HCT116 (cell line): ENCODE data around the gene ZBTB7C. TPM values are rescaled to one million over a fixed set of nuclear protein-coding genes. Genes with fewer than 3 reads are reported as not detected.
A peak's percentile ranks its signal among the peaks of the same experiment; 100 is the strongest.

Experiments used
- ATAC-seq: fragments of 200-7000 bp; cut with Tn5 transposase; 2 replicates; pipeline ENCODE4 v1.9.1; 2020; ENCODE audit warnings: mild to moderate bottlenecking, moderate library complexity
- BruUV-seq: library from RNA; stranded (reverse); fragments of 400-500 nt; replicated peaks from 2 replicates; lab custom pipeline; 2021; lab: Mats Ljungman, UMichigan
- CTCF ChIA-PET: fragments of 300-600 bp; sonication (Branson Sonifier 250); formaldehyde crosslinking; loops from one replicate; lab custom pipeline; 2021; ENCODE audit warnings: antibody characterized with exemption; lab: Charles Lee
- POLR2A ChIA-PET: fragments of 300-600, 350-600 bp; sonication (Branson Sonifier 250); formaldehyde crosslinking; loops from one replicate; lab custom pipeline; 2021; ENCODE audit warnings: antibody characterized with exemption; lab: Charles Lee
- RAD21 ChIA-PET, 2 experiments: fragments of 300-600 bp; sonication (Branson Sonifier 250); formaldehyde crosslinking; loops; one replicate each; lab custom pipeline; 2023; ENCODE audit warnings: low total read pairs in 2 of 2; ENCODE audit not compliant: uncharacterized antibody in 2 of 2, unreplicated experiment in 2 of 2, low non-redundant PET in 1 of 2; lab: Charles Lee
- DNase-seq: peaks from one replicate; pipeline ENCODE4 v3.0.0-alpha.2; 2010; ENCODE audit warnings: low read depth, low spot score
- H2AFZ ChIP-seq: fragments of 200-600 bp; shearing (Covaris generic), sonication (generic); 2 replicates; pipeline ENCODE4 v1.6.1; 2017; ENCODE audit warnings: low read depth, mixed run types, mixed read lengths, antibody characterized with exemption, low read length; ENCODE audit not compliant: poor library complexity, severe bottlenecking
- H3K27ac ChIP-seq: 2 replicates; pipeline ENCODE4 v1.5.1; 2012; ENCODE audit warnings: low read depth, low read length
- H3K27me3 ChIP-seq: fragments of 200-600 bp; sonication (generic); 2 replicates; pipeline ENCODE4 v1.6.1; 2016; ENCODE audit warnings: mixed run types, low read length, mixed read lengths; ENCODE audit not compliant: insufficient read depth
- H3K36me3 ChIP-seq, 2 experiments: fragments of 200-500 bp in 1 of 2; fragments of 200-600 bp in 1 of 2; sonication (Bioruptor generic) in 1 of 2; sonication (generic) in 1 of 2; 2 replicates each; pipeline versions ENCODE4 v1.5.1 to v1.6.1; 2014 to 2016; ENCODE audit warnings: low read length in 2 of 2, inconsistent platforms in 1 of 2, mixed read lengths in 1 of 2, mixed run types in 1 of 2; ENCODE audit not compliant: insufficient read depth in 2 of 2, control insufficient read depth in 1 of 2
- H3K4me1 ChIP-seq, 2 experiments: fragments of 200-600 bp in 1 of 2; sonication (generic) in 1 of 2; 2 replicates each; pipeline versions ENCODE4 v1.5.1 to v1.6.1; 2012 to 2017; ENCODE audit warnings: low read length in 2 of 2, inconsistent platforms in 1 of 2, mild to moderate bottlenecking in 1 of 2, mixed read lengths in 1 of 2, mixed run types in 1 of 2, moderate library complexity in 1 of 2; ENCODE audit not compliant: insufficient read depth in 2 of 2, control insufficient read depth in 1 of 2
- H3K4me2 ChIP-seq: fragments of 200-600 bp; sonication (generic); 2 replicates; pipeline ENCODE4 v1.6.1; 2017; ENCODE audit warnings: mixed run types, low read length, mixed read lengths
- H3K4me3 ChIP-seq, 2 experiments: fragments of 200-600 bp in 1 of 2; sonication (generic) in 1 of 2; replicated peaks in 1 of 2; 2 replicates each; pipeline ENCODE4 v1.5.1; 2011 to 2016; ENCODE audit warnings: low read length in 2 of 2, control low read depth in 1 of 2, low read depth in 1 of 2, mild to moderate bottlenecking in 1 of 2, mixed read lengths in 1 of 2, mixed run types in 1 of 2
- H3K79me2 ChIP-seq: fragments of 200-600 bp; sonication (generic); 2 replicates; pipeline ENCODE4 v1.6.1; 2017; ENCODE audit warnings: mild to moderate bottlenecking, mixed run types, low read length, moderate library complexity, mixed read lengths; ENCODE audit not compliant: insufficient read depth
- H3K9ac ChIP-seq: fragments of 200-600 bp; sonication (generic); 2 replicates; pipeline ENCODE4 v1.6.1; 2016; ENCODE audit warnings: low read length, mixed read lengths
- H3K9me2 ChIP-seq: fragments of 200-600 bp; sonication (generic), shearing (Covaris generic); 2 replicates; pipeline ENCODE4 v1.6.1; 2017; ENCODE audit warnings: mixed run types, mild to moderate bottlenecking, moderate library complexity; ENCODE audit not compliant: insufficient read depth
- H3K9me3 ChIP-seq, 2 experiments: fragments of 200-500 bp in 1 of 2; fragments of 200-600 bp in 1 of 2; sonication (Bioruptor generic) in 1 of 2; sonication (generic) in 1 of 2; 2 replicates each; pipeline ENCODE4 v1.6.1; 2014 to 2017; ENCODE audit warnings: low read length in 2 of 2, mixed read lengths in 2 of 2, inconsistent platforms in 1 of 2, low read depth in 1 of 2, mild to moderate bottlenecking in 1 of 2, mixed run types in 1 of 2, moderate library complexity in 1 of 2; ENCODE audit not compliant: control insufficient read depth in 1 of 2, insufficient read depth in 1 of 2
- H4K20me1 ChIP-seq: fragments of 200-600 bp; sonication (generic), shearing (Covaris generic); 2 replicates; pipeline ENCODE4 v1.6.1; 2017; ENCODE audit warnings: mixed run types, mild to moderate bottlenecking, moderate library complexity; ENCODE audit not compliant: insufficient read depth
- POLR2A ChIP-seq: IDR thresholded peaks from 2 replicates; pipeline ENCODE4 v1.7.0; 2011; ENCODE audit warnings: borderline replicate concordance; ENCODE audit not compliant: insufficient read depth, insufficient read length; ENCODE audit errors: extremely low read depth
- RAD21 ChIP-seq: IDR thresholded peaks from 2 replicates; pipeline ENCODE4 v1.6.1; 2012; ENCODE audit warnings: low read depth, mild to moderate bottlenecking
- SRF ChIP-seq: IDR thresholded peaks from 2 replicates; pipeline ENCODE4 v1.6.1; 2012; ENCODE audit warnings: low read depth
- TCF7L2 ChIP-seq: IDR thresholded peaks from 2 replicates; pipeline ENCODE4 v1.7.0; 2011; ENCODE audit warnings: borderline replicate concordance, inconsistent platforms; ENCODE audit not compliant: insufficient read depth, insufficient read length; ENCODE audit errors: extremely low read depth
- intact Hi-C: fragments of 100-400 bp; cut with micrococcal nuclease; formaldehyde crosslinking; loops from 2 replicates; pipeline ENCODE4 v1.10.0; 2022
- total RNA-seq: library from RNA; stranded (reverse); gene quantifications from one replicate; pipeline ENCODE4 v1.2.1, GENCODE V29; 2021; ENCODE audit not compliant: unreplicated experiment
- TF ChIP-seq, protein P1 (sequence below), 3 experiments: fragments of 200-600 bp in 1 of 3; sonication (generic) in 1 of 3; IDR thresholded peaks in 2 of 3; conservative IDR thresholded peaks in 1 of 3; 2 replicates each; pipeline ENCODE4 v1.5.1; 2012 to 2017; ENCODE audit warnings: low read depth in 2 of 3, low read length in 2 of 3, antibody characterized with exemption in 1 of 3, borderline replicate concordance in 1 of 3, control low read depth in 1 of 3, mild to moderate bottlenecking in 1 of 3, mixed read lengths in 1 of 3, mixed run types in 1 of 3, moderate library complexity in 1 of 3; ENCODE audit not compliant: insufficient read depth in 1 of 3

ZBTB7C gene
- total RNA-seq, 1 experiment from 2014 or later: 0.37 TPM

GRCh38 chr18:48179001-48179400, 230.2 kb downstream of the ZBTB7C start:
- Histone ChIP-seq H3K27ac (no peak overlapping the region), H2AFZ (no peak overlapping the region), H3K36me3 (no peaks in the 10 kb centered on the region), H3K9me2 (no peaks in the 10 kb centered on the region), H4K20me1 (no peaks in the 10 kb centered on the region), H3K4me3 (no peak overlapping the region), H3K4me2 (no peak overlapping the region), H3K9me3 (no peaks in the 10 kb centered on the region), H3K4me1 (no peaks in the 10 kb centered on the region), H3K9ac (no peak overlapping the region), H3K79me2 (no peaks in the 10 kb centered on the region), H3K27me3 (peaks cover 26% of the 10 kb centered on the region)
- BruUV-seq: no TSS peak
- ChIA-PET CTCF (no interaction called here), POLR2A (no interaction called here), RAD21 (no interaction called here)
- DNase-seq (no peak), ATAC-seq (no peak)
- TF ChIP-seq RAD21: peak; percentile 7; the same call in 1 of the 2 replicates
- TF ChIP-seq, protein P1, sequence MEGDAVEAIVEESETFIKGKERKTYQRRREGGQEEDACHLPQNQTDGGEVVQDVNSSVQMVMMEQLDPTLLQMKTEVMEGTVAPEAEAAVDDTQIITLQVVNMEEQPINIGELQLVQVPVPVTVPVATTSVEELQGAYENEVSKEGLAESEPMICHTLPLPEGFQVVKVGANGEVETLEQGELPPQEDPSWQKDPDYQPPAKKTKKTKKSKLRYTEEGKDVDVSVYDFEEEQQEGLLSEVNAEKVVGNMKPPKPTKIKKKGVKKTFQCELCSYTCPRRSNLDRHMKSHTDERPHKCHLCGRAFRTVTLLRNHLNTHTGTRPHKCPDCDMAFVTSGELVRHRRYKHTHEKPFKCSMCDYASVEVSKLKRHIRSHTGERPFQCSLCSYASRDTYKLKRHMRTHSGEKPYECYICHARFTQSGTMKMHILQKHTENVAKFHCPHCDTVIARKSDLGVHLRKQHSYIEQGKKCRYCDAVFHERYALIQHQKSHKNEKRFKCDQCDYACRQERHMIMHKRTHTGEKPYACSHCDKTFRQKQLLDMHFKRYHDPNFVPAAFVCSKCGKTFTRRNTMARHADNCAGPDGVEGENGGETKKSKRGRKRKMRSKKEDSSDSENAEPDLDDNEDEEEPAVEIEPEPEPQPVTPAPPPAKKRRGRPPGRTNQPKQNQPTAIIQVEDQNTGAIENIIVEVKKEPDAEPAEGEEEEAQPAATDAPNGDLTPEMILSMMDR (IDR thresholded peaks at IDR 0.05 in 2 of 3, conservative IDR thresholded peaks at IDR 0.05 in 1 of 3; ENCODE audit: borderline replicate concordance in 1 of 3, insufficient read depth in 1 of 3, low read depth in 2 of 3, low read length in 2 of 3): peak in 1 of 3 experiments; percentile 15; a peak in 1 of 6 replicates
- TF ChIP-seq POLR2A: no peak
- intact Hi-C loops: no loop called here

DNA sequence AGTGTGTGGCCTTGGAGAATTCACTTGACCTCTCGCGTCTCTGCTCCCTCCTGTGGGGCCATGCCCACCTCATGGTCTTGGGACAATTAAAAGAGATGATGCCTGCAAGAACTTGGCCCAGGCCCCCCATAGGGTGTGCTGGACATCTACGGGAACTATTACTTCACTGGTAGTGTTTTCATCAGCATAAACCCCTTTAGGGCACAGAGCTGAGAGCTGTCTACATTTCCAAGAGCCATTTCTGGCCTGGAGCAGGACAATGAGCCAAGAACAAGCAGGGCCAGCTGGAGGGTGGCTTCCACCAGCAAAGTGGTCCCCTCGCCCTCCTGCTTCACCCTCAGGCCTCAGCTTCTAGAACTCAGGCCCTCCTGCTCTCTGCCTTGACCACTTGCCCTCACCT, 232.3 kb downstream of the ZBTB7C start:
- ChIA-PET RAD21 (no interaction called here), CTCF (no interaction called here), POLR2A (no interaction called here)
- no peak overlapping the region for H3K4me2 ChIP-seq
- ATAC-seq: no peak
- H4K20me1 ChIP-seq: no peaks in the 10 kb centered on the region
- no peak overlapping the region for H3K9ac ChIP-seq
- H3K36me3 ChIP-seq: no peaks in the 10 kb centered on the region
- no peak for TF ChIP-seq SRF
- no peak for TF ChIP-seq TCF7L2
- no peak overlapping the region for H3K4me3 ChIP-seq
- H3K9me2 ChIP-seq: no peaks in the 10 kb centered on the region
- intact Hi-C loops: no loop called here
- H3K27ac ChIP-seq: no peak overlapping the region
- H2AFZ ChIP-seq: no peak overlapping the region
- no peaks in the 10 kb centered on the region for H3K79me2 ChIP-seq
- H3K27me3 ChIP-seq: peaks cover 13% of the 10 kb centered on the region
- no peaks in the 10 kb centered on the region for H3K9me3 ChIP-seq
- no TSS peak for BruUV-seq
- DNase-seq: no peak
- H3K4me1 ChIP-seq: no peaks in the 10 kb centered on the region
